HUES48 (cell line): ENCODE measurements around the gene IL1B.

Experiments
- H3K27ac ChIP-seq: one replicate; pipeline ENCODE4 v1.7.0; 2013; ENCODE audit warnings: low read depth, low read length, inconsistent platforms
- H3K27me3 ChIP-seq: 2 replicates; pipeline ENCODE4 v1.6.1; 2013; ENCODE audit warnings: mild to moderate bottlenecking, low read length; ENCODE audit not compliant: control insufficient read depth, insufficient read depth
- H3K36me3 ChIP-seq: 2 replicates; pipeline ENCODE4 v1.6.1; 2013; ENCODE audit warnings: low read length; ENCODE audit not compliant: control insufficient read depth, insufficient read depth
- H3K4me1 ChIP-seq: 2 replicates; pipeline ENCODE4 v1.6.1; 2013; ENCODE audit warnings: mild to moderate bottlenecking, low read length; ENCODE audit not compliant: control insufficient read depth, insufficient read depth
- H3K4me3 ChIP-seq: 2 replicates; pipeline ENCODE4 v1.5.1; 2013; ENCODE audit warnings: mild to moderate bottlenecking, low read depth, low read length
- H3K9ac ChIP-seq: 2 replicates; pipeline ENCODE4 v1.6.1; 2013; ENCODE audit warnings: mild to moderate bottlenecking, low read depth, low read length, moderate library complexity
- H3K9me3 ChIP-seq: 2 replicates; pipeline ENCODE4 v1.6.1; 2013; ENCODE audit warnings: low read length; ENCODE audit not compliant: control insufficient read depth, insufficient read depth

IL1B gene

DNA sequence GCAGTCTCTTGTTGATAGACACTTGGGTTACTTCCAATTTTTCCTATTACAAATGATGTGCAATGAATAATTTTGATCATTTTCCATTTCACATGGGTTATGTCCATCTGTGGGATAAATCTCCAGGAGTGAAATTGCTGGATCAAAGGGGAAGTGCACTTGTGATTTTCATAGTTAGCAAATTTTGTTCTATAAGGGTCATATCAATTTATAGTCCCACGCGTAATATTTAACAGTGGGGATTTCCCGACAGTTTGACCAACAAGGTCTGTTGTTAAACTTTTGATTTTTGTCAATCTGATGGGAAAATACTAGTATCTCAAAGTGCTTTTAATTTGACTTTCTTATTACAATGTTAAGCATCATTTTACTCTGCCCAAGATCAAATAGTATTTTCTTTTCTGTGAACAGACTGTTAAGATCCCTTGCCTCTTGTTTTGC lies 8.3 kb downstream of the IL1B start:
- no peaks in the 10 kb centered on the region for H3K9me3 ChIP-seq
- no peak overlapping the region for H3K4me3 ChIP-seq
- H3K4me1 ChIP-seq: no peaks in the 10 kb centered on the region
- no peaks in the 10 kb centered on the region for H3K27me3 ChIP-seq
- no peak overlapping the region for H3K9ac ChIP-seq
- H3K36me3 ChIP-seq: no peaks in the 10 kb centered on the region
- no peak overlapping the region for H3K27ac ChIP-seq

DNA sequence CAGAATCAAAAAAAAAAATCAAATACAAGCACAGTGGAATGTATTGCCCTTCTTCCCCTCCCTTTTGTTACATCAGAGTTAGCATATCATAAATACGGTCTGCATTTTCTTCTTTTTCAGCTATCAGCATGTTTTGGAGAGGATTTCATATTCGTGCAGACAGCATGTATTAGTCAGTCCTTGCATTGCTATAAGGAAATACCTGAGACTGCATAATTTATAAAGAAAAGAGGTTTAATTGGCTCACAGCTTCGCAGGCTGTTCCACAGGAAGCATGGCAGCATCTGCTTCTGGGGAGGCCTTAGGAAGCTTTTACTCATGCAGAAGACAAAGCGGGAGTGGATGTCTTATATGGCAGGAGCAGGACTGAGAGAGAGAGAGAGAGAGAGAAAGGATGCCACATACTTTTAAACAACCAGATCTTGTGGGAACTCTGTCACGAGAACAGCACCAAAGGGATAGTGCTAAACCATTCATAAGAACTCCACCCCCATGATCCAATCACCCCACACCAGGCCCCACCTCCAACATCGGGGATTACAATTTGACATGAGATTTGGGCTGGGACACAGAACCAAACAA lies 8.9 kb downstream of the IL1B start:
- no peak overlapping the region for H3K4me3 ChIP-seq
- no peaks in the 10 kb centered on the region for H3K9me3 ChIP-seq
- no peak overlapping the region for H3K9ac ChIP-seq
- no peaks in the 10 kb centered on the region for H3K27me3 ChIP-seq
- H3K36me3 ChIP-seq: no peaks in the 10 kb centered on the region
- H3K4me1 ChIP-seq: no peaks in the 10 kb centered on the region
- H3K27ac ChIP-seq: no peak overlapping the region

- Histone ChIP-seq H3K9me3 (no peaks in the 10 kb centered on the region), H3K36me3 (no peaks in the 10 kb centered on the region), H3K27me3 (no peaks in the 10 kb centered on the region), H3K4me3 (no peak overlapping the region), H3K4me1 (no peaks in the 10 kb centered on the region), H3K9ac (no peak overlapping the region), H3K27ac (no peak overlapping the region)
These were observed 9.6 kb downstream of the IL1B start for GRCh38 chr2:112827009-112827408.

GRCh38 chr2:112825706-112826105 lies 10.9 kb downstream of the IL1B start:
- H3K36me3 ChIP-seq: no peaks in the 10 kb centered on the region
- no peak overlapping the region for H3K4me3 ChIP-seq
- H3K9ac ChIP-seq: no peak overlapping the region
- no peaks in the 10 kb centered on the region for H3K27me3 ChIP-seq
- peaks cover 8% of the 10 kb centered on the region for H3K4me1 ChIP-seq
- no peaks in the 10 kb centered on the region for H3K9me3 ChIP-seq
- H3K27ac ChIP-seq: no peak overlapping the region

GRCh38 chr2:112824694-112825085 lies 11.9 kb downstream of the IL1B start:
- H3K36me3 ChIP-seq: no peaks in the 10 kb centered on the region
- H3K4me3 ChIP-seq: no peak overlapping the region

GRCh38 chr2:112821682-112822081 lies 14.9 kb downstream of the IL1B start:
- Histone ChIP-seq H3K9ac (no peak overlapping the region), H3K4me3 (no peak overlapping the region), H3K27me3 (no peaks in the 10 kb centered on the region), H3K4me1 (peaks cover 28% of the 10 kb centered on the region), H3K27ac (no peak overlapping the region), H3K9me3 (no peaks in the 10 kb centered on the region), H3K36me3 (no peaks in the 10 kb centered on the region)

More at GRCh38 chr2:112824694-112825085, 11.9 kb downstream of the IL1B start:
- Histone ChIP-seq H3K27ac (no peak overlapping the region), H3K9me3 (no peaks in the 10 kb centered on the region), H3K9ac (no peak overlapping the region), H3K27me3 (no peaks in the 10 kb centered on the region), H3K4me1 (peaks cover 15% of the 10 kb centered on the region)

DNA sequence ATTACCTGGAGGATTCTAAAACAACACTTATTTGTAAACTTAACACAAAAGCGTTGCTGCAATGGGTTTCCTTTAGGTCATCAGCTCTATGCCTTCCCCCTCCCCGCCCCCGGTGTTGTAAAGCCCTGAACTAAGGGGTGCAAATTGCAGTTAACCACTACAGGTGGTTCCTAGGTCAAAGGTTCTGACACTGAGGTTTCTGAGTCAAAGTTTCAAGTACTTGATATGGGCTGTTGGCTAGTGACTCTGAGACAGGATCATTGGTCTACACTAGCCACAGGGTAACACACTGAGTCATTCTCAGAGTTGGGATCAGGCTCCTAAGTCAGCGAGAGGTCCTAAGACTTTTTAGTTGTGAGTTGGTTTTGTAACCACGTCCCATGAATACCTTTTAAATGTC lies 15.4 kb downstream of the IL1B start:
- peaks cover 28% of the 10 kb centered on the region for H3K4me1 ChIP-seq
- H3K4me3 ChIP-seq: no peak overlapping the region
- H3K9me3 ChIP-seq: no peaks in the 10 kb centered on the region
- no peak overlapping the region for H3K27ac ChIP-seq
- no peaks in the 10 kb centered on the region for H3K27me3 ChIP-seq
- H3K36me3 ChIP-seq: no peaks in the 10 kb centered on the region
- H3K9ac ChIP-seq: no peak overlapping the region

DNA sequence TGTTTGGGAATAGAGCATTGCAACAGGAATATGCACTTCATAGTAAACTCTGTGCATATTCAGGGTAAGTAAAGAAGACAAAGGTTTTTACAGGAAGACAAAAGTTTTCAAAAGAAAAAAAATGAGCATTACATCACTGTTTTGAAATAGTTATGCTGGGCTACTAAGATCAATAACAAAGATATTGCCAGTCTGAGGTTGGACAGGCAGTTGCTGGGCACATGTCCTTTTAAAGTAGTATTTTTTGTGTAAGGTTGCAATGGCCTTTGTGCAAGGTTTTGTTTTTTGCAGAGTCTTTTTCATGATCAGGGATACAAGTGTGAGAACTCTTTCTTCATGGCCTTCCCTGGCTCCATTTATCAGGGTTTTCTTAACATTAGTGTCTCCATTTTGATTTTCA lies 16.2 kb downstream of the IL1B start:
- no peaks in the 10 kb centered on the region for H3K9me3 ChIP-seq
- H3K4me1 ChIP-seq: peaks cover 28% of the 10 kb centered on the region
- H3K27me3 ChIP-seq: no peaks in the 10 kb centered on the region
- no peak overlapping the region for H3K27ac ChIP-seq
- no peak overlapping the region for H3K4me3 ChIP-seq
- H3K9ac ChIP-seq: no peak overlapping the region
- H3K36me3 ChIP-seq: no peaks in the 10 kb centered on the region

DNA sequence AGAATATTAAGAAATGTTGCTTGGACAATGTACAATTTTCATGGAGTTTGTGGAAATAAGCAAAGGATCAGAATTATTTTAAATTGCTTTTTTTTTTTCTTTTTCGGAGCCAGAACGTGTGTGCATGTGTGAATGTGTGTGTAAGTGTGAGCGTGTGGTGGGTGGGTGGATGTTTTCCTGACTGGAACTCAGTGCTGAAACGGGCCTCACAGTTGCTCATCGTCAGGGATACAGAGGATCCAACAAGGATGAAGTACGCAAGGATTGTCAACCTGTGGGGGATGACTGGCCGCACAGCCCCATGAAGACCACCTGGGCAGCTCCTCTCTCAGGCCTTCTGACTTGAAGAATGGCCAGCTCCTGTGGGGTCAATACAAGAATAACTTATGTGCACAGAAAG lies 17.5 kb downstream of the IL1B start:
- no peaks in the 10 kb centered on the region for H3K27me3 ChIP-seq
- no peaks in the 10 kb centered on the region for H3K36me3 ChIP-seq
- H3K4me1 ChIP-seq: peaks cover 33% of the 10 kb centered on the region
- no peak overlapping the region for H3K9ac ChIP-seq
- no peaks in the 10 kb centered on the region for H3K9me3 ChIP-seq
- H3K27ac ChIP-seq: no peak overlapping the region
- H3K4me3 ChIP-seq: no peak overlapping the region

GRCh38 chr2:112818094-112818902 lies 18.3 kb downstream of the IL1B start:
- Histone ChIP-seq H3K36me3 (no peaks in the 10 kb centered on the region), H3K4me1 (peaks cover 40% of the 10 kb centered on the region), H3K9ac (no peak overlapping the region), H3K27me3 (no peaks in the 10 kb centered on the region), H3K9me3 (no peaks in the 10 kb centered on the region), H3K4me3 (no peak overlapping the region), H3K27ac (no peak overlapping the region)

- no peaks in the 10 kb centered on the region for H3K9me3 ChIP-seq
- H3K4me3 ChIP-seq: no peak overlapping the region
- no peaks in the 10 kb centered on the region for H3K36me3 ChIP-seq
- no peak overlapping the region for H3K9ac ChIP-seq
- H3K27ac ChIP-seq: no peak overlapping the region
- peaks cover 50% of the 10 kb centered on the region for H3K4me1 ChIP-seq
- no peaks in the 10 kb centered on the region for H3K27me3 ChIP-seq
These were observed 19.4 kb downstream of the IL1B start for GRCh38 chr2:112817082-112817689.
